ENCODE results near the gene EPB41L4B.

DNA sequence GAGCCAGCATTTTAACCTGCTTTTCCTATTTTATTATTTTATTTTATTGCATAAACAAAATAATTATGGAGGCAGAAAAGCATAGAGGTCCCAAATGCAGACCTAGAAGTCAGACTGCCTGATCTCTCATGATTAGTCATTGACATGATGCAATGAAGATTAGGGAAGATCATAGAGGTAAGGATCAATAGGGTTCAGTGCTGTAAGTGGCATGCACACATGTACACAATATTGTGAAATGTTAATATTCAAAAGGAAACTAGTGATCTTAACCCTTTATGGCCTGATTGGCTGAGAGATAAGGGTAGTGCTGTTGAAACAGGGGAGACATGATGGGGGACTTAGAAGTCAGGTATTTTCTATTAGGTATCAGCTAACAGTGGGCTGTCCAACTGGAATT, 152.7 kb downstream of the EPB41L4B start:
- TF ChIP-seq, protein P1, sequence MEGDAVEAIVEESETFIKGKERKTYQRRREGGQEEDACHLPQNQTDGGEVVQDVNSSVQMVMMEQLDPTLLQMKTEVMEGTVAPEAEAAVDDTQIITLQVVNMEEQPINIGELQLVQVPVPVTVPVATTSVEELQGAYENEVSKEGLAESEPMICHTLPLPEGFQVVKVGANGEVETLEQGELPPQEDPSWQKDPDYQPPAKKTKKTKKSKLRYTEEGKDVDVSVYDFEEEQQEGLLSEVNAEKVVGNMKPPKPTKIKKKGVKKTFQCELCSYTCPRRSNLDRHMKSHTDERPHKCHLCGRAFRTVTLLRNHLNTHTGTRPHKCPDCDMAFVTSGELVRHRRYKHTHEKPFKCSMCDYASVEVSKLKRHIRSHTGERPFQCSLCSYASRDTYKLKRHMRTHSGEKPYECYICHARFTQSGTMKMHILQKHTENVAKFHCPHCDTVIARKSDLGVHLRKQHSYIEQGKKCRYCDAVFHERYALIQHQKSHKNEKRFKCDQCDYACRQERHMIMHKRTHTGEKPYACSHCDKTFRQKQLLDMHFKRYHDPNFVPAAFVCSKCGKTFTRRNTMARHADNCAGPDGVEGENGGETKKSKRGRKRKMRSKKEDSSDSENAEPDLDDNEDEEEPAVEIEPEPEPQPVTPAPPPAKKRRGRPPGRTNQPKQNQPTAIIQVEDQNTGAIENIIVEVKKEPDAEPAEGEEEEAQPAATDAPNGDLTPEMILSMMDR (IDR thresholded peaks at IDR 0.05) = no peak
- TF ChIP-seq POLR2AphosphoS5 (IDR thresholded peaks at IDR 0.05) = no peak
- no peak for TF ChIP-seq EP300 (IDR thresholded peaks at IDR 0.05)

Measured in esophagus muscularis mucosa (tissue), 4 donors.